Measurements from ENCODE around the gene HPSE2.

DNA sequence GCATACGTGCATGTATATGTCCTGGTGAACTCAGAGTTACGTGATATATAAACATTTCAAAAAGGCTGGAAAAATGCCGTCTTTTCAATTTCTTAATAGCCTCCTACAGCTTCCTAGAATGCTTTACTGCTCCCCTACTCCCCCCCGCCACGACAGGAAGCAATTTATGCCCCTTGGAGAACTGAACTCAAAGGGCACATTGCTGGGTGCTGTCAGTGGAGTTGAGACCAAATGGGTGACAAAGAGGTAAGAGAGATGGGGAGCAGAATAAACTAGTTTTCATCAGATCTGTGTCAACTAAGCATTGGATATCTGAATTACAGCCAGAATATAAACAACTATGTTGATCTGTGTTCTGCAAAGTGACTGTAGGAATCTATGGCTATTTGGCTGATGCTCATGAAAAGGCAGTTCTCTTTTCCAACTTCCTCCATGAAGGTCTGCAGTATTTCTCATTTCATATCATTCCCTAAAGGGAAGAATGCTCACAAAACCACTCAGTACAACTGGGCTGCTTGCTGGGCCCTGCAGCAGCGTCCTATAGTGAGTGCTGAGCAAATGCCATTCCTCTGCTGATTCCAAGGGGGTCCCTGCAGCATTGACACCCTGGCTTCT, 617.6 kb downstream of the HPSE2 start:
- TF ChIP-seq EZH2 (IDR thresholded peaks at IDR 0.05; ENCODE audit: low read depth): no peak
- TF ChIP-seq, protein P1, sequence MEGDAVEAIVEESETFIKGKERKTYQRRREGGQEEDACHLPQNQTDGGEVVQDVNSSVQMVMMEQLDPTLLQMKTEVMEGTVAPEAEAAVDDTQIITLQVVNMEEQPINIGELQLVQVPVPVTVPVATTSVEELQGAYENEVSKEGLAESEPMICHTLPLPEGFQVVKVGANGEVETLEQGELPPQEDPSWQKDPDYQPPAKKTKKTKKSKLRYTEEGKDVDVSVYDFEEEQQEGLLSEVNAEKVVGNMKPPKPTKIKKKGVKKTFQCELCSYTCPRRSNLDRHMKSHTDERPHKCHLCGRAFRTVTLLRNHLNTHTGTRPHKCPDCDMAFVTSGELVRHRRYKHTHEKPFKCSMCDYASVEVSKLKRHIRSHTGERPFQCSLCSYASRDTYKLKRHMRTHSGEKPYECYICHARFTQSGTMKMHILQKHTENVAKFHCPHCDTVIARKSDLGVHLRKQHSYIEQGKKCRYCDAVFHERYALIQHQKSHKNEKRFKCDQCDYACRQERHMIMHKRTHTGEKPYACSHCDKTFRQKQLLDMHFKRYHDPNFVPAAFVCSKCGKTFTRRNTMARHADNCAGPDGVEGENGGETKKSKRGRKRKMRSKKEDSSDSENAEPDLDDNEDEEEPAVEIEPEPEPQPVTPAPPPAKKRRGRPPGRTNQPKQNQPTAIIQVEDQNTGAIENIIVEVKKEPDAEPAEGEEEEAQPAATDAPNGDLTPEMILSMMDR (conservative IDR thresholded peaks at IDR 0.05): no peak

Data from PC-9 (cell line).